Measurements from ENCODE around the gene MBOAT2. TPM values are rescaled to one million over a fixed set of nuclear protein-coding genes. Genes with fewer than 3 reads are reported as not detected.

Gene MBOAT2
- total and polyA plus RNA-seq, 2 experiments from 2014 or later, result 15.9 to 22.7 TPM

DNA sequence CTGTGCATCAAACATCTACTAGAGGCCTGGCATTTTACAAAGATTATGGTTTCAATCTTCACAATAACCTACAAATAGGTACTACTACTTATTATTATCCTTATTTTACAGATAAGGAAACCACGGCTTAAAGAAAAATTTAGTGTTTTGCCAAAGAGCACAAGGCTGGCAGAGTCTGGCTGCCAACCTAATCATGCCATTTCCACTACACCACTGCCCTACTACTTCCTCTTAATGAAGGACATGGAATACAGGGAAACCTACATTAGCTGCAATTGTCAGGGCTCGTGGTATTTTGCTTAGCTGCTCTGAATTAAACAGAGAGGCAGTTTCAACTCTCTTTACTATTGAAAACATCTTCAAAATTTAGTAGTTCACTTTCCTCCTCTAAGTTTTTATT lies 5.9 kb downstream of the MBOAT2 start:
- Histone ChIP-seq H3K36me3 (ENCODE audit: insufficient read depth) (no peaks in the 10 kb centered on the region), H4K20me1 (replicated peaks; ENCODE audit: insufficient read depth) (peaks cover 34% of the 10 kb centered on the region), H2AFZ (no peak overlapping the region), H3F3A (replicated peaks; ENCODE audit: low read depth) (0 out of 2 replicates have a peak, but pooled peaks cover 2% of the 10 kb centered on the region), H3K79me2 (replicated peaks; ENCODE audit: insufficient read depth) (peaks cover 93% of the 10 kb centered on the region), H3K4me3 (no peak overlapping the region), H3K9me2 (ENCODE audit: insufficient read depth) (no peaks in the 10 kb centered on the region), H3K4me1 (ENCODE audit: insufficient read depth) (peaks cover 29% of the 10 kb centered on the region), H3K4me2 (no peak overlapping the region), H3K27me3 (ENCODE audit: insufficient read depth) (peaks cover 16% of the 10 kb centered on the region; the same call in 1 of the 2 replicates), H3K27ac (ENCODE audit: low read depth) (no peak overlapping the region)
- H3K4me1 Mint-ChIP-seq, result peaks cover 55% of the 10 kb centered on the region
- no peak for DNase-seq (ENCODE audit: low spot score)
- no peak for ATAC-seq
- no peaks in the 10 kb centered on the region; the same call in 2 of the 3 replicates for H3K9me3 Mint-ChIP-seq
- TF ChIP-seq EZH2phosphoT487 (IDR thresholded peaks at IDR 0.05; ENCODE audit: unreplicated experiment), result no peak
- TF ChIP-seq REST (IDR thresholded peaks at IDR 0.05; ENCODE audit: unreplicated experiment), result no peak
- TF ChIP-seq, protein P1, sequence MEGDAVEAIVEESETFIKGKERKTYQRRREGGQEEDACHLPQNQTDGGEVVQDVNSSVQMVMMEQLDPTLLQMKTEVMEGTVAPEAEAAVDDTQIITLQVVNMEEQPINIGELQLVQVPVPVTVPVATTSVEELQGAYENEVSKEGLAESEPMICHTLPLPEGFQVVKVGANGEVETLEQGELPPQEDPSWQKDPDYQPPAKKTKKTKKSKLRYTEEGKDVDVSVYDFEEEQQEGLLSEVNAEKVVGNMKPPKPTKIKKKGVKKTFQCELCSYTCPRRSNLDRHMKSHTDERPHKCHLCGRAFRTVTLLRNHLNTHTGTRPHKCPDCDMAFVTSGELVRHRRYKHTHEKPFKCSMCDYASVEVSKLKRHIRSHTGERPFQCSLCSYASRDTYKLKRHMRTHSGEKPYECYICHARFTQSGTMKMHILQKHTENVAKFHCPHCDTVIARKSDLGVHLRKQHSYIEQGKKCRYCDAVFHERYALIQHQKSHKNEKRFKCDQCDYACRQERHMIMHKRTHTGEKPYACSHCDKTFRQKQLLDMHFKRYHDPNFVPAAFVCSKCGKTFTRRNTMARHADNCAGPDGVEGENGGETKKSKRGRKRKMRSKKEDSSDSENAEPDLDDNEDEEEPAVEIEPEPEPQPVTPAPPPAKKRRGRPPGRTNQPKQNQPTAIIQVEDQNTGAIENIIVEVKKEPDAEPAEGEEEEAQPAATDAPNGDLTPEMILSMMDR (conservative IDR thresholded peaks at IDR 0.05; ENCODE audit: low read depth in 2 of 2), result no peak
- no peak for TF ChIP-seq NANOG (IDR thresholded peaks at IDR 0.05; ENCODE audit: borderline replicate concordance)
- no peak for TF ChIP-seq POLR2AphosphoS5 (IDR thresholded peaks at IDR 0.05; ENCODE audit: low read depth)
- no peak for TF ChIP-seq CREB1 (CRISPR knock-in tag; IDR thresholded peaks at IDR 0.05; ENCODE audit: low read depth)
- TF ChIP-seq, protein P2, sequence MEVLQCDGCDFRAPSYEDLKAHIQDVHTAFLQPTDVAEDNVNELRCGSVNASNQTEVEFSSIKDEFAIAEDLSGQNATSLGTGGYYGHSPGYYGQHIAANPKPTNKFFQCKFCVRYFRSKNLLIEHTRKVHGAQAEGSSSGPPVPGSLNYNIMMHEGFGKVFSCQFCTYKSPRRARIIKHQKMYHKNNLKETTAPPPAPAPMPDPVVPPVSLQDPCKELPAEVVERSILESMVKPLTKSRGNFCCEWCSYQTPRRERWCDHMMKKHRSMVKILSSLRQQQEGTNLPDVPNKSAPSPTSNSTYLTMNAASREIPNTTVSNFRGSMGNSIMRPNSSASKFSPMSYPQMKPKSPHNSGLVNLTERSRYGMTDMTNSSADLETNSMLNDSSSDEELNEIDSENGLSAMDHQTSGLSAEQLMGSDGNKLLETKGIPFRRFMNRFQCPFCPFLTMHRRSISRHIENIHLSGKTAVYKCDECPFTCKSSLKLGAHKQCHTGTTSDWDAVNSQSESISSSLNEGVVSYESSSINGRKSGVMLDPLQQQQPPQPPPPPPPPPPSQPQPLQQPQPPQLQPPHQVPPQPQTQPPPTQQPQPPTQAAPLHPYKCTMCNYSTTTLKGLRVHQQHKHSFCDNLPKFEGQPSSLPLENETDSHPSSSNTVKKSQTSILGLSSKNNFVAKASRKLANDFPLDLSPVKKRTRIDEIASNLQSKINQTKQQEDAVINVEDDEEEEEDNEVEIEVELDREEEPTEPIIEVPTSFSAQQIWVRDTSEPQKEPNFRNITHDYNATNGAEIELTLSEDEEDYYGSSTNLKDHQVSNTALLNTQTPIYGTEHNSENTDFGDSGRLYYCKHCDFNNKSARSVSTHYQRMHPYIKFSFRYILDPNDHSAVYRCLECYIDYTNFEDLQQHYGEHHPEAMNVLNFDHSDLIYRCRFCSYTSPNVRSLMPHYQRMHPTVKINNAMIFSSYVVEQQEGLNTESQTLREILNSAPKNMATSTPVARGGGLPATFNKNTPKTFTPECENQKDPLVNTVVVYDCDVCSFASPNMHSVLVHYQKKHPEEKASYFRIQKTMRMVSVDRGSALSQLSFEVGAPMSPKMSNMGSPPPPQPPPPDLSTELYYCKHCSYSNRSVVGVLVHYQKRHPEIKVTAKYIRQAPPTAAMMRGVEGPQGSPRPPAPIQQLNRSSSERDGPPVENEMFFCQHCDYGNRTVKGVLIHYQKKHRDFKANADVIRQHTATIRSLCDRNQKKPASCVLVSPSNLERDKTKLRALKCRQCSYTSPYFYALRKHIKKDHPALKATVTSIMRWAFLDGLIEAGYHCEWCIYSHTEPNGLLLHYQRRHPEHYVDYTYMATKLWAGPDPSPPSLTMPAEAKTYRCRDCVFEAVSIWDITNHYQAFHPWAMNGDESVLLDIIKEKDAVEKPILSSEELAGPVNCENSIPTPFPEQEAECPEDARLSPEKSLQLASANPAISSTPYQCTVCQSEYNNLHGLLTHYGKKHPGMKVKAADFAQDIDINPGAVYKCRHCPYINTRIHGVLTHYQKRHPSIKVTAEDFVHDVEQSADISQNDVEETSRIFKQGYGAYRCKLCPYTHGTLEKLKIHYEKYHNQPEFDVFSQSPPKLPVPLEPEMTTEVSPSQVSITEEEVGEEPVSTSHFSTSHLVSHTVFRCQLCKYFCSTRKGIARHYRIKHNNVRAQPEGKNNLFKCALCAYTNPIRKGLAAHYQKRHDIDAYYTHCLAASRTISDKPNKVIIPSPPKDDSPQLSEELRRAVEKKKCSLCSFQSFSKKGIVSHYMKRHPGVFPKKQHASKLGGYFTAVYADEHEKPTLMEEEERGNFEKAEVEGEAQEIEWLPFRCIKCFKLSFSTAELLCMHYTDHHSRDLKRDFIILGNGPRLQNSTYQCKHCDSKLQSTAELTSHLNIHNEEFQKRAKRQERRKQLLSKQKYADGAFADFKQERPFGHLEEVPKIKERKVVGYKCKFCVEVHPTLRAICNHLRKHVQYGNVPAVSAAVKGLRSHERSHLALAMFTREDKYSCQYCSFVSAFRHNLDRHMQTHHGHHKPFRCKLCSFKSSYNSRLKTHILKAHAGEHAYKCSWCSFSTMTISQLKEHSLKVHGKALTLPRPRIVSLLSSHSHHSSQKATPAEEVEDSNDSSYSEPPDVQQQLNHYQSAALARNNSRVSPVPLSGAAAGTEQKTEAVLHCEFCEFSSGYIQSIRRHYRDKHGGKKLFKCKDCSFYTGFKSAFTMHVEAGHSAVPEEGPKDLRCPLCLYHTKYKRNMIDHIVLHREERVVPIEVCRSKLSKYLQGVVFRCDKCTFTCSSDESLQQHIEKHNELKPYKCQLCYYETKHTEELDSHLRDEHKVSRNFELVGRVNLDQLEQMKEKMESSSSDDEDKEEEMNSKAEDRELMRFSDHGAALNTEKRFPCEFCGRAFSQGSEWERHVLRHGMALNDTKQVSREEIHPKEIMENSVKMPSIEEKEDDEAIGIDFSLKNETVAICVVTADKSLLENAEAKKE (CRISPR knock-in tag; IDR thresholded peaks at IDR 0.05), result no peak
- no peak for TF ChIP-seq STAT1 (IDR thresholded peaks at IDR 0.05; ENCODE audit: unreplicated experiment)
- no peak for TF ChIP-seq ETS1 (IDR thresholded peaks at IDR 0.05)
- no peak for TF ChIP-seq EZH2 (IDR thresholded peaks at IDR 0.05; ENCODE audit: low read depth, unreplicated experiment)
- TF ChIP-seq JUNB (IDR thresholded peaks at IDR 0.05; ENCODE audit: unreplicated experiment), result no peak
- TF ChIP-seq ZNF331 (CRISPR knock-in tag; IDR thresholded peaks at IDR 0.05; ENCODE audit: low read depth), result no peak
- no peak for TF ChIP-seq ZNF114 (CRISPR knock-in tag; IDR thresholded peaks at IDR 0.05)
- H3K36me3 Mint-ChIP-seq (ENCODE audit: low read depth), result no peaks in the 10 kb centered on the region
- peaks cover 10% of the 10 kb centered on the region for H3K27me3 Mint-ChIP-seq (ENCODE audit: insufficient read depth, low read depth, poor library complexity)
- no peak overlapping the region for H3K27ac Mint-ChIP-seq
- H3K4me3 Mint-ChIP-seq, result no peak overlapping the region

Data from GM23338 (cell line).